ENCODE results near the gene ELP4.
A peak's percentile ranks its signal among the peaks of the same experiment; 100 is the strongest.
"Not testable (repeated sequence)": the region's sequence is repeated elsewhere in the genome, so short reads cannot be mapped to it uniquely, and the experiment has no call there.

ELP4 gene

GRCh38 chr11:31699066-31699465, 189.5 kb downstream of the ELP4 start:
- no peak for DNase-seq

DNA sequence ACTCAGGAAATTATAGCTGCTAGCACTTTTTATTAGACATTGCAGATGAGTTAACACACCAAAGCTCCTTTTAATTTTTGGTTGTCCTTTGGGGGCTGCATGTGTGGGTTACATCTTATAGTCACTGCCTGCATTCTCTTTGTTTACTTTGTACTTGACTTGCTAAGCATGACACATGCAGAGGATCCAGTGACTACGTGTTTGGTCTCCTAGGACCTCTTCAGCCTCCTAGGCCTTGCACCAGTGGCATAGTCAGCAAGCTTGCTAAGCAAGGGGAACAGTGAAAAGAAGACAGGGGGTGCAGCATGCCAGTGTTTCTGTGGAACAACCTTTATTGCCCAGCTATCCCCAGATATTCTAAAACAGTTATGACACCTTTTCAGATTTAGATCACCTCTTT, 193.4 kb downstream of the ELP4 start:
- no peak for DNase-seq

- no peak for DNase-seq
These were observed 196.8 kb downstream of the ELP4 start for GRCh38 chr11:31706357-31706756.

GRCh38 chr11:31711137-31711536, 201.6 kb downstream of the ELP4 start:
- DNase-seq = no peak

DNA sequence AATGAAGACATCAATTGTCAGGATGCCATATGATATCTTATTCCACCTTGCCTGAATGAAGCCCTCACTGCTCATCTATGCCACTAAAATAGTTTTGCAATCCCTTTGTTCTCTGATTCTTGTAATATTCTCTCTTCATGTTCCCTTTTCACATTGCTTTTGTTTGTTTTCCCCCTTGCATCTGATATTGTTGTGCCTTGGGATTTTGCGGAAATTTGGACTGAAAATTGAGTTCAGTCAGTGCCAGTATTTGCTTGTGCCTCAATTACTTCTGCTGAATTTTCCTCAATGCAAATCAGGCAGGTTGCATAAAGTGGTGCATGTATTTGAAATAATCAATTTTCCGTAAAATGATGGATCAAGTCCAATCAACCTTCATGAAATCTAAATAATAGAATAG, 203.3 kb downstream of the ELP4 start:
- no peak for DNase-seq

GRCh38 chr11:31714840-31715239, 205.3 kb downstream of the ELP4 start:
- DNase-seq = no peak

- DNase-seq = no peak
These were observed 210.7 kb downstream of the ELP4 start for GRCh38 chr11:31720225-31720624.

GRCh38 chr11:31720671-31721365, 211.3 kb downstream of the ELP4 start:
- peak in 2 of 51 donors; percentile 15 to 30 for DNase-seq

- DNase-seq = no peak
These were observed 213.2 kb downstream of the ELP4 start for GRCh38 chr11:31722754-31723153.

DNA sequence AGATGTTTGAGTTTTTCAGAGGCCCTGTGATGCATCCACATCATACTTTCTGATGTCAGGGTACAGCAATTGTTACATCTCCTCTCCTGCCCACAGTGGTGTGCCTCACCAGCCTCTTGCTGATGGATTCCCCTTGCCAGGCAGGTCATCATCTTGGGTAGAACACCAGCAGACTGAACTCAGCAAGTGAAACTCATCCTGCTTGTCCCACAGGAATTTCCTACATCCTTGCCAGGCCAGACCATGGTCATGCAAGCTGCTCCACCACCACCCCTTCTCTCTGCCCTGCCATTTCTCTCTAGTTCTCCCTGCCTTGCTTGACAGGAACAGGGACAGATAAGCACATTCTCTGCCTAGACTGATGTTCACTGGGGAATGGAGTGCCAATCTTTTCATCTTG, 215.6 kb downstream of the ELP4 start:
- no peak for DNase-seq

- DNase-seq = no peak
These were observed 218.9 kb downstream of the ELP4 start for GRCh38 chr11:31728432-31728831.

DNA sequence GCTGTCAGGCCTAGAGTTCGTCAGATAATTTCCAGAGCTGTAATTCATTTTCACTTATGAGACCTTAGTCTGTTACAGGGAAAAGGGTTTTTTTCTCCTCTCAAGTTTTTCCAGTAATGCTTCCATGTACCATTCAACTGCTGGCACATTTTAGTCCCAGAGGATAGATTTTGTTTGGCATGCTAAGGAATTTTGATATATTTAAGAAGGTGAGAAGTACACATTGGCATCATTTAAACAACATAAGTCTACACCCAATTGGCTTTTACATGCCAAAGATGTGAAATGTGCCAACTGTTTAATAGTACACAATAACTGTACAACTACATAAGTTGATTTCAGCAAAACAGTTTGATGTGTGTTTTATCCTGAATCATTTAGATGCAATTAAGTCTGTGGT, 230.6 kb downstream of the ELP4 start:
- DNase-seq = no peak

GRCh38 chr11:31740731-31741368, 231.3 kb downstream of the ELP4 start:
- not testable (repeated sequence) for DNase-seq

DNA sequence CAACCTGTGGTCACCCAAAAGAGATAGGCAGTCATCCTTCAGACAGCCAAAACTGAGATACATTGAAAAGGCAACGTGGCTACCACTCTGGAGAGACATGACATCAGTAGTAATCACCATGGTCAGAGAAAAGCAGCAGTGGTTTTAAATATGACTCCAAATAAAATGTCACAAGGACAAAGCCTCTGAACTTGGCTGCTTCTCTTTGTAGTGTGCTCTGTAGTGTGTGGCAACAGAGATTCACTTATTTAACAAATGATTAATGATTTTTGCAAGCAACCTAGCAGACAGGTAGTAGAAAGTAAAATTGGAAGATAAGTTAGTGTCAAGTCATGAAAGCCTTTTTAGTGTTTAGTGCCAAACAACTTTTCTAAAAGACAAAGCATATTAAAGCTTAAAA, 238.0 kb downstream of the ELP4 start:
- DNase-seq = no peak

- DNase-seq = no peak
These were observed 247.8 kb downstream of the ELP4 start for GRCh38 chr11:31757260-31757835.

GRCh38 chr11:31761636-31762035, 252.1 kb downstream of the ELP4 start:
- DNase-seq = no peak

DNA sequence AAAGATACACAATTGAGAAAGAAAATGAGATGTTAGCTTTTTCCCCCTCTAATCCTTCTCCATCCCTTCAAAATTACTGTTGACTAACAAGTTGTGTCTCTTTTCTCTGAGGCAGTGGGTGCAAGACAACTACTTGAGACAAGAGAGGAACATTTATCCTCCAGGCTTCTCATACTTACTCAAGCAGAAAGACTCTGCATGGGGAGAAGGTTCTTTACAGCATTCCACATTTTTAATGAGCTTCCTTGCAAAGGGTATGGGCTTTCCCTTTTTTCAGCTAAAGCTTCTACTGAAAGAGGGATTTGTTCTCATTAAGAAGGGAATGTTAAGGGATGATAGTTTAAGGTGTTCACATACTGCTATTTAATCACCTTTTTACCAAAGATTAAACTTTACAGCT, 253.7 kb downstream of the ELP4 start:
- no peak for DNase-seq

GRCh38 chr11:31764261-31764660, 254.7 kb downstream of the ELP4 start:
- no peak for DNase-seq

- no peak for DNase-seq
These were observed 255.2 kb downstream of the ELP4 start for GRCh38 chr11:31764766-31765165.

DNA sequence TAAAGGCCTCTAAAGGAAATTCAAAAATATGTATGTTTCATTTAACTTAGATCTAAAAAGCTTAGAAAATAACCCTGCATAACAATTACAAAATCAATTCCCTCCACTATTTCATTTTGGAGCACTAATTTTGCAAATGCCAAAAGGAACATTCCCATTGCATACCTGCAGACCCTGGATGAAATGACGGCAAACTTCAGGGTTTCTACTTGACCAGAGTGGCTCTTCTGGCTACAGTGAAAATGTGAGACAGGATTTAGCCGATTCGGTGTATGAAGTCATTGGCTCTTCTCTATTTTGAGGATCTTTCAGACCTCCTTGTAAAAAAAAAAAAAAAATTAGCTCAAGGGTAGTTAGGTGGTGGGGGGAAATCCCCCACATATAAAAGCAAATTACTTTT, 257.5 kb downstream of the ELP4 start:
- no peak for DNase-seq

DNA sequence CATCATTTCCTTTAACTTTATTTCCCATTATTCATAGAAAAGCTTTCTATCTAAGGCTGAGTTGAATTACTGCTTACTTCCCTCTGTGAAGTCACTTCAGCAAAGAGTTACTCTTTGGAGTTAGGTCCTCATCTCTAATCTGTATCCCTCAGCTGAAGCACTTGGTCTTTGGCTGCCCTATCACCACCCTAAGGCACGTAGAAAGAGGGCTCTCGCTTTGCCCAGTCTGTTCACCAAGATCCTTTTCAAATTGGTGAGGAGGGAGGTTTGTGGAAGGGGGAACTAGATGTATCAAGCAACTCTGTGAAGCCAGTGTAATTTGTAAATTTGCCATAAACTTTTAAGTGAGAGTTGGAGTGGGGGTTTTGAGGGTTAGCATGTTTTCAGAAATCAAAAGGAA, 258.1 kb downstream of the ELP4 start:
- DNase-seq = no peak

DNA sequence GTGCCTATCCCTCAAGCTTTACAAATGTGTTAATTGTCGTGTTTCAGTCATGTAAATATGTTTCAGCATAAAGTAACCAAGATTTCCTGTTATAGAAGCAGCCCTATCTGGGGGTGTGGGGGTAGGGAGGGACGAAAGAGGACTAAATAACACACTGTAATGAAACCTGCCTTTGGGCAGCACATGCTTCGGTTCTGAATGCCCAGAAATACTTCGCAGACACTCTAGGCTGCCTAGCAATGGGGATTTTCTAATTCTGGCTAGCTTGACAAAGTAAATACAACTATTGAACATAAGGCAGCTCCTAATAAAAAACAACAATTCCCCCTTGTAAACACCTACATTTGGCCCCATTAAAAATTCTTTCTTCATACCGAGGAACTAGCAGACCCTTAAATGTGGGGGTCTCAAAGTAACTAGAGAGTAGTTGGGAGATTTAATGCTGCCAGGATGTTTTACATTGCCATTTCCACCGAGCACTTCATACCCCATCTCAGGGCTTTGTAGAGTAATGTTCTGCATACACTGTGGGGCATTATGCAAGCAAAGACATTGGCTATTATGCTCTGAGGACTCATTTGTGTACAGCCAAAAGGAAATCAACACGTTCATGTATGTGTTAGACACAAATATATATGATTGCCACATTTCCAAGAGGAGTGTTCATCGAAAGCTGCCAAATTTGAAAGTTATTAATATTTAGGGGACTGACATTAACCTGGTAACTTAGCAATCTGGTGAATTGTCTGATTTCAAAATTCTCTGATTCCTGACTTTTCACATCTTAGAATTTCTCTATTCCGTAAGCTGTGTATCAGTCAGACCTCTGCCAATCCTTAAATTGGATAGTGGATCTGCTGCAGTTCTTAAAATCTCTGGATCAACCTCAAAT, 259.4 kb downstream of the ELP4 start:
- peak in 13 of 51 donors; percentile 9 to 64 (median 35) for DNase-seq

Data from hypothalamus (tissue), 51 donors.